ENCODE data around the gene YDJC.
A peak's percentile ranks its signal among the peaks of the same experiment; 100 is the strongest.

The YDJC gene

DNA sequence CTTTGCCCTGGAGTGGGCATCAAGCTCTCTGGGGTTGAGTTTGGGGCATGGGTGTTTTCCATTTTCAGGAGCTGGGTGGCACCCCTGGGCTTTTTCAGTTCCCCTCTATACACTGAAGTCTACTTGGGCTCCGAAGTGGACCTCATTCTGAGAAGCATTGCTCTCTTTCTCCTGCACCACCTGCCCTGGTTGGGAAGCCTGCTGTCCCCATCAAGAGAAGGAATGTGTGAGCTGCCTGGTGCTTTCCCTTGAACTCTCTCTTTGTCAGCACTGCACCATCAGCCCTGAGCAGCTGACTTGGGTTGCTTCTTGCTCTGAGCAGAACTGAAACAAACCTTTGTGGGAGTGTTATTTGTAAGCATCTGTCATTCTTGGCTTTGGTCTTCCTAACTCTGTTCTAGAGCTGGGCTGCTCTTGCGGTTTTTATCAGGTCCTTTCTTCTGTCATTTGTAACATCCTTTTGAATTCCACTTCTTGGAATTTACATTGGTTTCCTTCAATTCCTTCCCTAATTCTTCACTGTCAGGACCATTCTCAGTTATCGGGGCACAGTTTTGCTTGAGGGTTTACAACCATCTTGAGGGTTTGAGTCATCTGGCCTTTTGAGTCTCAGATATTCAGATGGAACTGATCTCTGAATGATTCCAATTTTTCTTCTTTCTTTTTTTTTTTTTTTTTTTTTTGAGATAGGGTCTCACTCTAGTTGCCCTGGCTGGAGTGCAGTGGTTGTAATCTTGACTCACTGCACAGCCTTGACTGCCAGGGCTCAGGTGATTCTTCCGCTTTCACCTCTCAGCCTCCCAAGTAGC is 41.8 kb downstream of the YDJC start:
- H3K27ac ChIP-seq: no peak overlapping the region
- TF ChIP-seq ZFX (IDR thresholded peaks at IDR 0.05): no peak
- TF ChIP-seq CTCF (conservative IDR thresholded peaks at IDR 0.05): no peak

GRCh38 chr22:21585389-21585788 is 44.4 kb downstream of the YDJC start:
- TF ChIP-seq CTCF (conservative IDR thresholded peaks at IDR 0.05): no peak
- TF ChIP-seq ZFX (IDR thresholded peaks at IDR 0.05): no peak

DNA sequence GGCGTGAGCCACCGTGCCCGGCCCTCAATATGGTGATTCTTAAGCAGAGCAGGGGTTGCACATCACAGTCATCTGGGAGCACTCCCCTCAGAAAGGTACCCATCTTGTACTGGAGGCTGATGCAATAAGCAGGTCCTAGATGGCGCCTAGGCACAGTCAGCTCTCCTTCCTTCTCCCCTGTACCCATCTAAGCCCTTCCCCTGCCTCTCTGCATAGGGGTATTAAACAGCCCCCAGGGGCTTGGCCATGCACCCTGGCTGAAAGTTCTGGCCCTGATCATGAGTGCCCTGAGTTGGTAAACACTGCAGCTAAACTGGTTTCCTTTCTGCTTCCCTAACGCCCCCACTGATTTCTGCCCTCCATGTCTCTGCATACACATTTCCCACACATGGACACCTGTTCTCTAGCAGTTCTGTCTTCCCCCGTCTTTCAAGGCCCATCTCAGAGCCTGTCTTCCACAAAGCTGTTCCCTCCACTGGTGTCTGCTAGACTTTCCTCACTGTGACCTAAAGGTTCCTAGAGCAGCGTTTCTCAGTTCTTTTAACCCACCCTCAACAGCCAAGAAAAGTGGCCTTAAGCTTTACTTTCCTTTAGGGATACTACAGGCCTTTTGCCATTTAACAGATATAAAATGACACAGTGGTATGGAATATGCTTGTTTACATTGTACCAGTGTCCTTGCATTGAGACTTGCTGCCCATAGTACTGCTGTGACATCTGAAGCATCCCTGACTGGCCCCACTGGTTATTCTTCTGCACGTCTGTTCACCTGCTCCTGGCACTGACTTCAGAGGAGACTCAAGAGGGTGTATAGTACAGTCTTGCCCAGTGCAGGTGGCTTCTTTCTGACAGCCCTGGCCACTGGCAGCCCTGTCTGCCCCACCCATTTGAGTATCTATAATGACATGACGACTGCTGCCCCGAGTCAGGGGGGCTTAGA is 46.8 kb downstream of the YDJC start:
- TF ChIP-seq ZFX (IDR thresholded peaks at IDR 0.05): no peak
- TF ChIP-seq CTCF (conservative IDR thresholded peaks at IDR 0.05): no peak

More at GRCh38 chr22:21585389-21585788, 44.4 kb downstream of the YDJC start:
- no peak overlapping the region for H3K27ac ChIP-seq

DNA sequence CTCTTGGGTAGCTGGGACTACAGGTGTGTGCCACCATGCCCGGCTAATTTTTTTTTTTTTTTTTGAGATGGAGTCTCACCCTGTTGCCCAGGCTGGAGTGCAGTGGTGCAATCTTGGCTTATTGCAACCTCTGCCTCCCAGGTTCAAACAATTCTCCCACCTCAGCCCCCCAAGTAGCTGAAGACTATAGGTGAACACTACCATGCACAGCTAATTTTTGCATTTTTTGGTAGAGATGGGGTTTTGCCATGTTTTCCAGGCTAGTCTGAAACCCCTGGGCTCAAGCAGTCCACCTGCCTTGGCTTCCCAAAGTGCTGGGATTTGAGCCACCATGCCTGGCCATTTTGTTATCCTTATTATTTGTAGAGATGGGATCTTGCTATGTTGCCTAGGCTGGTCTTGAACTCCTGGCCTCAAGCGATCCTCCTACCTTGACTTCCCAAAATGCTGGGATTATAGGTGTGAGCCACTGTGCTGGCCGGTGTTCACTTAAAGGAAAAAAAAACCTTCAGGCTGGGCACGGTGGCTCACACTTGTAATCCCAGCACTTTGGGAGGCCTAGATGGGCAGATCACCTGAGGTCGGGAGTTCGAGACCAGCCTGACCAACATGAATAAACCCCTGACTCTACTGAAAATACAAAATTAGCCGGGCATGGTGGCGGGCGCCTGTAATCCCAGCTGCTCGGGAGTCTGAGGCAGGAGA is 48.7 kb downstream of the YDJC start:
- peak overlapping the region; percentile 76 for H3K27ac ChIP-seq

More for the DNA sequence above, 46.8 kb downstream of the YDJC start:
- H3K27ac ChIP-seq: peak overlapping the region; percentile 76

DNA sequence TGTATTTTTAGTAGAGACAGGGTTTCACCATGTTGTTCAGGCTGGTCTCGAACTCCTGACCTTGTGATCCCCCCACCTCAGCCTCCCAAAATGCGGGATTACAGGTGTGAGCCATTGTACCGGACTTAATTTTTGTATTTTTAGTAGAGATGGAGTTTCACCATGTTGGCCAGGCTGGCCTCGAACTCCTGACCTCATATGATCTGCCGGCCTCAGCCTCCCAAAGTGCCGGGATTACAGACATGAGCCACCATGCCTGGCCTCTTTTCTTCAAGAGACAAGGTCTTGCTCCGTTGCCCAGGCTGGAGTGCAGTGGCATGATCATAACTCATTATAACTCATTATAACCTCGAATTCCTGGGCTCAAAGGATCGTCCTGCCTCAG is 49.2 kb downstream of the YDJC start:
- peak overlapping the region; percentile 76 for H3K27ac ChIP-seq

DNA sequence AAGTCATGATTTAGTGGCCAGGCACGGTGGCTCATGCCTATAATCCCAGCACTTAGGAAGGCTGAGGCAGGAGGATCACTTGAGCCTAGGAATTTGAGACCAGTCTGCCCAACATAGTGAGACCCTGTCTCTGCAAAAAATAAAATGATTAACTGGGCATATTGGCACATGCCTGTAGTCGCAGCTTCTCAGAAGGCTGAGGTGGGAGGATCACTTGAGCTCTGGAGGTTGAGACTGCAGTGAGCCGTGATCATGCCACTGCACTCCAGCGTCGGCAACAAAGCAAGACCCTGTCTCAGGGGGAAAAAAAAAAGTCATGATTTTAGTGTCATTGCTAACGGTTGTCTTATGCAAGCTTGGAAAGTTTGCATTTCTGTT is 50.4 kb downstream of the YDJC start:
- TF ChIP-seq ZFX (IDR thresholded peaks at IDR 0.05) (no peak), CTCF (conservative IDR thresholded peaks at IDR 0.05) (no peak)

More for the DNA sequence above, 50.4 kb downstream of the YDJC start:
- peak overlapping the region; percentile 76 for H3K27ac ChIP-seq

All from C4-2B (cell line).